GM19035 (cell line): ENCODE data around the gene MFSD12.
"Not testable (repeated sequence)": the region's sequence is repeated elsewhere in the genome, so short reads cannot be mapped to it uniquely, and the experiment has no call there.

ENCODE experiments used
- ATAC-seq: cut with Tn5 transposase; IDR thresholded peaks from one replicate; pipeline ENCODE4 v1.9.1; 2021; ENCODE audit not compliant: unreplicated experiment

The MFSD12 gene

DNA sequence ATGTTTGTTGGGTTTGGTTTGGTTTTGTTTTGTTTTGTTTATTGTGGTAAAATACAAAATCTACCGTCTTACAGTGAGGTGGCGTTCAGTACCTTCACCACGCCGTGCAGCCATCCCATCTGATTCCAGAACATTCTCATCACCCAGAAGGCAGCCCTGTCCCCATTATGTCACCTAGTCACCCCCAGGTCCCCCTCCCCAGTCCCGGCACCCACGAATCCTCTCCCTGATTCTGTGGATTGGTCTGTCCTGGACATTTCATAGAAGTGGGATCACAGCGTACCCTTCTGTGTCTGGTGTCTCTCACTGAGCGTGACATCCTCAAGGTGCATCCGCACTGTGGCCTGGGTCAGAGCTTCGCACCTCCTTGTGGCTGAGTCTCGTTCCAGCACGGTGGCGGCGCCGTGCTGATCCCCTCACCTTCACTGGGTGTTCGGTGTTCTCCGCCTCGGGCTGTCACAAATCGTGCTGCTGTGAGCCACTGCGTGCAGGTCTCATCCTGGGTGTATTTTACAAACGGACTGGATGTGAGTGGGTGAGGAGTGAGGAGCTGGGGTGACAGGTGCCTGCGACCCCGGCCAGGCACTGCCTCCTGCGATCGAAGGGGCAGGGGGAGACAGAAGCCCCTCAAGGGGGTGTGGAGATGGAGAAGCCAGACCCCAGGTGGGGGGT, 19.0 kb downstream of the MFSD12 start:
- no peak for ATAC-seq

DNA sequence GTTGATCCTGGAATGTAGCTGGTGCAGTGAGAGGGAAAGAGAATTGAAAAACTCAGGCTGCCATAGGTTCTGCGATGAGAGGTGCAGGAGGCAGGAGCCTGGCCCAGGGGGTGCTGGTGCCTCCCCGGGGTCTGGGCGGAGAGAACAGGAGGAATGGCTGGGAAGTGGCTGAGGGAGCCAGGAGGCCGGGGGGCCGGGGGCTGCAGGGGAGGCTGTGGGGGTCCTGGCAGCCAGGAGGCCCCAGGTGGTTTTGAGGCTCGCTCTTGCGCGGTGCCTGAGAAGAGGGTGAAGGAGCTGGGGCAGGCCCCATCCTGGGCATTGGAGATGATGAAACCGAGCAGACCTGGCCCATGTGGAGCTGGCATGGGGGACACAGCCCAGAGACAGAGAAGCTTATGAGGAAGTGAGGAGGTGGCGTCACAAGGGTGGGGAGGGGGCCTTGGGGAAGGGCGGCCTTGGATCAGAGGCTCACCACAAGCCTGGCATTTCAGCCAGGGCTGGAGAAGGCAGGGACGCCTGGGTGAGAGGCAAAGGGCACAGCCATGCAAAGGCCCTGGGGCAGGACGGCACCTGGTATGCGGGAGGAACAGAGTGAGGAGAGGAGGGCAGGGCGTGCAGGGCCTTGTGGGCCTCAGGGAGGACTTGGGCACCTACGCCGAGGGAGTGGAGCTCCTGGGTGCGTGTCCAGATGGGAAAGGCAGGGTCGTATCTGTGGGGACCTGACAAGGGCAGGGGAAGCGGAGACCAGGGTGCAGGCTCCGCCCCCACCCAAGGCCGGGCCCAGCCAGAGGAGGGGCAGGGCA, 19.7 kb downstream of the MFSD12 start:
- ATAC-seq = no peak

DNA sequence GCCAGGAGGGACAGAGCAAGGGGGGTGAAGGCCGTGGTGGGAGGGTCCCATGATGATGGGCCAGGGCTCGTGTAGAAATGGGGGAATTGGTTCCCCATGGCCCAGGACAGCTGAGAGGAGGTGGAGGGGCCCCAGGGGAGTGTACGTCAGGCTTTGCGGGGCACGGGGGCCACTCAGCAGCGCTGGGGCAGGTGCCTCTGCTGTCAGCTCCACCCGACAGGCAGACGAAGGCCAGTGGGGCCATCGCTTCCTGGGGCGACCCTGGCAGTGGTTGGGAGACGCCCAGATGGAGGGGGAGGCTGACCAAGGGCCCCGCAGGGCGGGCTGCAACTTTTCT, 20.3 kb downstream of the MFSD12 start:
- no peak for ATAC-seq

DNA sequence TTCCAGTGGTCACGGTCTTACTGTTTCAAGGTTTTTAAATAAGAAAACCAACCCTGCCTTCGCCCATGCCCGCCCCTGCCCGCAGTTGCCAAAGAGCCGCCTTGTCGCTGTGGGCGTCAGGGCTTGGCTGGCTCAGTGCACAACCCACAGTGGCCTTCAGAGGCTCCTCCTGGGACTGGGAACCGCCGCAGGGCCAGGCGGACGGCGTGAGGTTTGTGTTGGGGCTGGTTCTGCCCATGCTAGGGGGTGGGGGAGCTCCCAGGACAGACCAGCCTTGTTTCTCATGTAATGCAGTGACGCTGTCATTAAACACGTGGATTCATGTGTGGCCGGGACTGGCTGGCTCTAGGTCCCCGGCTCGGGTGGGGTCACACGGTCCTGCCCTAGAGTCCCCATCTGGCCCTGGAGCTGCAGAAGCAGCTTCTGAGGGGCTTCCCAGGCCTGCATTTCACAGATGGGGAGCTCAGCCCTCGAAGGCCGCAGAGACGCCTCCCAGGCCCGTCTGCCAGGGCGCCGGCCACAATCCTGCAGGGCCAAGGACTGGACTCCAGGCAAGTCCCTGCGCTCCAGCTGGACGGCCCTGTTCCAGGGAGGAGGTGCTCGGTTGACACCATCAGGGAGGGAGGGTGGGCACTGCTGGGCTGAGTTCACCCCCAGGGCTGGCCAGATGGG, 20.8 kb downstream of the MFSD12 start:
- no peak for ATAC-seq

DNA sequence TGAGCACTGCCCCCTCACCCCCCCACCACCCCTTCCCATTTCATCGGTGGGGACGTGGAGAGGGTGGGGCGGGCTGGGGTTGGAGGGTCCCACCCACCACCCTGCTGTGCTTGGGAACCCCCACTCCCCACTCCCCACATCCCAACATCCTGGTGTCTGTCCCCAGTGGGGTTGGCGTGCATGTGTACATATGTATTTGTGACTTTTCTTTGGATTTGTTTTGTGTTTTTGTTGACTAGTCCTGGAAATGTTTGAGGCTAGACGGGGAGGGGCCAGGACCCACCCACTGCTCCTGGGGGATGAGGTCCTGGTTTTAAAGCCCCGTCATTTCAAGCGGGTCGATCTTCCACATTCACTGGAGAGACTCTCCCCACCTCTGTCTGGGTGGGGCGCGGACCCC, 21.4 kb downstream of the MFSD12 start:
- no peak for ATAC-seq

DNA sequence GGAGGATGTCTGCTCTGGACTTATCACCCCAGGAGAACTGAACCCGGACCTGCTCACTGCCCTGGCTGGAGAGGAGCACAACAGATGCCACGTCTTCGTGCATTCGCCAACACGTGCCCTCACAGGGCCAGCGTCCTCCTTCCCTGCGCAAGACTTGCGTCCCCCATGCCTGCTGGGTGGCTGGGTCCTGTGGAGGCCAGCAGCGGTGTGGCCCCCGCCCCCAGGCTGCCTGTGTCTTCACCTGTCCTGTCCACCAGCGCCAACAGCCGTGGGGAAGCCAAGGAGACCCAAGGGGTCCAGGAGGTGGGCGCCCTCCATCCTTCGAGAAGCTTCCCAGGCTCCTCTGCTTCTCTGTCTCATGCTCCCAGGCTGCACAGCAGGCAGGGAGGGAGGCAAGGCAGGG, 21.8 kb downstream of the MFSD12 start:
- no peak for ATAC-seq

DNA sequence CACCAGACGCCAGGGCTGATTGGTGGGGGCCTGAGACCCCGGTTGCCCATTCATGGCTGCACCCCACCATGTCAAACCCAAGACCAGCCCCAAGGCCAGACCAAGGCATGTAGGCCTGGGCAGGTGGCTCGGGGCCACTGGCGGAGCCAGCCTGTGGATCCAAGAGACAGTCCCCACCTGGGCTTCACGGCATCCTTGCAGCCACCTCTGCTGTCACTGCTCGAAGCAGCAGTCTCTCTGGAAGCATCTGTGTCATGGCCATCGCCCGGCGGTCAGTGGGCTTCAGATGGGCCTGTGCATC, 22.2 kb downstream of the MFSD12 start:
- ATAC-seq = no peak

DNA sequence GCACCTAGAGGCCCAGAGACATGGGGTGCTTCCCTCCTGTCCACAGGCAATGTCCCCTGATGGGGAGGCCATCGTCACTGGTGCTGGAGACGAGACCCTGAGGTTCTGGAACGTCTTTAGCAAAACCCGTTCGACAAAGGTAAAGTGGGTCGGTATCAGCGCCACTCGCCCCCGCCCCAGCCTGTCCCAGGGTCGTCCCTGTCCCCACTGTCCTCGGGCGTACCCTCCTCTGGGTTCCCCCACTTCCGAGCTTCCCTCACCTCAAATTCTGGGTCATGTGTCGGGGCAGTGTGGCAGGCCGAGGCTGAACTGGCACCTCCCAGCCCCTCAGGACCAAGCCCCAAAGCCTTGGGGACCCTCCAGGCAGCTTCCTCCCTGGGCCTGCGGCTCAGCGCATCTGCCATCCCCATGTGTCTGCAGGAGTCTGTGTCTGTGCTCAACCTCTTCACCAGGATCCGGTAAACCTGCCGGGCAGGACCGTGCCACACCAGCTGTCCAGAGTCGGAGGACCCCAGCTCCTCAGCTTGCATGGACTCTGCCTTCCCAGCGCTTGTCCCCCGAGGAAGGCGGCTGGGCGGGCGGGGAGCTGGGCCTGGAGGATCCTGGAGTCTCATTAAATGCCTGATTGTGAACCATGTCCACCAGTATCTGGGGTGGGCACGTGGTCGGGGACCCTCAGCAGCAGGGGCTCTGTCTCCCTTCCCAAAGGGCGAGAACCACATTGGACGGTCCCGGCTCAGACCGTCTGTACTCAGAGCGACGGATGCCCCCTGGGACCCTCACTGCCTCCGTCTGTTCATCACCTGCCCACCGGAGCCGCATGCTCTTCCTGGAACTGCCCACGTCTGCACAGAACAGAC, 22.8 kb downstream of the MFSD12 start:
- no peak for ATAC-seq

DNA sequence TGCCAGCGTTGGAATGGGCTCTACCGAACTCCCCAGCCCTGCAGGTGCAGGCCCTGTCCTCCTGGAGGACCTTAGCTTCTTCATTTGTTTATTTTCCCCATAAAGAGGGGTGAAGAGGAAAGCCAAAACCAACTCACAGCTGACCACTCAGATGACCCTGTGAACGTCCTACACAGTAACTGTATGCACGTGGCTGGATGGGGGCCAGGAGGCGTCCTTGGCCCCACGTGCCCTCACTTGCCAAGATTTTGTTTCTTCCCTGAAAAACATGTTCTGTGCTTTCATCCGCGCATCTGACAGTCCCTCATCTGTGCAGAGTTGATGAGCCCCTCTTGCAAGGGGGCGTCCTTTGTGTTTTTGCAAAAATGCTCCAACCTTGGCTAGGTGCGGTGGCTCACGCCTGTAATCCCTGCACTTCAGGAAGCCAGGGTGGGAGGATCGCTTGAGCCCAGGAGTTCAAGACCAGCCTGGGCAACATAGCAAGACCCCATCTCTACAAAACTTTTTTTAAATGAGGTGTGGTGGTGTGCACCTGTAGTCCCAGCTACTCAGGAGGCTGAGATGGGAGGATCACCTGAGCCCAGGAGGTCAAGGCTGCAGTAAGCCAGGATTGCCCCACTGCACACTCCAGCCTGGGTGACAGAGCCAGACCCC, 23.7 kb downstream of the MFSD12 start:
- ATAC-seq = no peak

DNA sequence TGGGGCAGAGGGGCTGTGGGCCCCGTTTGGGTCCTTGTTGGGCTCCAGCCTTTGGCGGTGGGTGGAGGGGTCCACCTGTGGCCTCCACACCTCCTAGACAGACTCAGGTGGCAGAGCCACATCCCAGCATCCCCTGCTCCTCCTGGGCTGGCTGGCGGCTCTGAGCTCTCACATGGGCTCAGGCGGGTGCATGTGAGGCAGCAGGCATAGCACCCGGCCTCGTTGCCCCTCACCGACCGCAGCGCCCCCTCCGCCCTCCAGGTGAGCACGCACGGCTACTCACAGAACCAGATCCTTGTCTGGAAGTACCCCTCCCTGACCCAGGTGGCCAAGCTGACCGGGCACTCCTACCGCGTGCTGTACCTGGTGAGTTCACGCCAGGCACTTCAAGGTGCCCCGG, 24.4 kb downstream of the MFSD12 start:
- ATAC-seq = no peak

DNA sequence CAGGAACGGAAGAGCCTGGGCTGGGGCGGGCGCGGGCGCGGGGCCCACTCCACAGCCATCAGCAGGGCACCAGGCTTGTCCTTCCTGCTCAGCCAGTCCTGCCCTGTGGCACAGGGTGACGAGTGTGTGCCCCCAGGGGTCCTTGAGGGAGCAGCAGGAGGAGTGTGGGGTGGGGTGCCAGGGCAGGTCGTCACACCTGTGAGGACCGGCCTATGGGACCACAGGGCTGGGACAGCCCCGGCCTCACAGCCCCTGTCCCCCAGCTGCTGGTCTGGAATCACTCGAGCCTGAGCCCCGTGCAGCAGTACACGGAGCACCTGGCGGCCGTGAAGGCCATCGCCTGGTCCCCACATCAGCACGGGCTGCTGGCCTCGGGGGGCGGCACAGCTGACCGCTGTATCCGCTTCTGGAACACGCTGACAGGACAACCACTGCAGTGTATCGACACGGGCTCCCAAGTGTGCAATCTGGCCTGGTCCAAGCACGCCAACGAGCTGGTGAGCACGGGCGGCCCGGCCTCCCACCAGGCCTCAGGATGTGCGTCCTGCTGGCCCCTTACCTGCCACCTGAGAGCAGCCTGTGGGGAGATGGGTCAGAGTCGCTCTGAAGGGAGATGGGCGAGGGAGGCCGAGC, 25.1 kb downstream of the MFSD12 start:
- ATAC-seq = no peak

DNA sequence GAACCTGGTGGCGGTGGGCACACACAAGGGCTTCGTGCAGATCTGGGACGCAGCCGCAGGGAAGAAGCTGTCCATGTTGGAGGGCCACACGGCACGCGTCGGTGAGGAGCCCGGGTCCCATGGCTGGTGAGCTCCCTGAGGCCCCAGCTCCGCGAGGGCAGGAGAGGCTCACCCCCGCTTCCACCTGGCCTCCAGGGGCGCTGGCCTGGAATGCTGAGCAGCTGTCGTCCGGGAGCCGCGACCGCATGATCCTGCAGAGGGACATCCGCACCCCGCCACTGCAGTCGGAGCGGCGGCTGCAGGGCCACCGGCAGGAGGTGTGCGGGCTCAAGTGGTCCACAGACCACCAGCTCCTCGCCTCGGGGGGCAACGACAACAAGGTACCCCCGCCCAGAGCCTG, 25.7 kb downstream of the MFSD12 start:
- no peak for ATAC-seq

DNA sequence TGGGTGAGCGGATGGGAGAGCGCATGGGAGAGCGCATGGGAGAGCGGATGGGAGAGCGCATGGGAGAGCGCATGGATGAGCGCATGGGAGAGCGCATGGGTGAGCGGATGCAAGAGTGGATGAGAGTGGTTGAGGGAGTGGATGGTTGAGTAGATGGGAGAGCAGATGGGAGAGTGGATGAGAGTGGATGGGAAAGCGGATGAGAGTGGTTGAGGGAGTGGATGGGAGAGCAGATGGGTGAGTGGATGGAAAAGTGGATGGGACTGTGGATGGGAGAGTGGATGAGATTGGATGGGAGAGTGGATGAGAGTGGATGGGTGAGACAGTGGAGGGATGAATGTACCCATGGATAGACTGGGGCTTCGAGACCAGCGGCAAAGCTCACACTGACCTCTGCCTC, 27.0 kb downstream of the MFSD12 start:
- ATAC-seq = no peak

DNA sequence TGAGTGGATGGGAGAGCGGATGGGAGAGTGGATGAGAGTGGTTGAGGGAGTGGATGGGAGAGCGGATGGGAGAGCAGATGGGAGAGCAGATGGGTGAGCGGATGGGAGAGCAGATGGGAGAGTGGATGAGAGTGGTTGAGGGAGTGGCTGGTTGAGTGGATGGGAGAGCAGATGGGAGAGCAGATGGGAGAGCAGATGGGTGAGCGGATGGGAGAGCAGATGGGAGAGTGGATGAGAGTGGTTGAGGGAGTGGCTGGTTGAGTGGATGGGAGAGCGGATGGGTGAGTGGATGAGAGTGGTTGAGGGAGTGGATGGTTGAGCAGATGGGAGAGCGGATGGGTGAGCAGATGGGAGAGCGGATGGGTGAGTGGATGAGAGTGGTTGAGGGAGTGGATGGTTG, 28.1 kb downstream of the MFSD12 start:
- not testable (repeated sequence) for ATAC-seq

DNA sequence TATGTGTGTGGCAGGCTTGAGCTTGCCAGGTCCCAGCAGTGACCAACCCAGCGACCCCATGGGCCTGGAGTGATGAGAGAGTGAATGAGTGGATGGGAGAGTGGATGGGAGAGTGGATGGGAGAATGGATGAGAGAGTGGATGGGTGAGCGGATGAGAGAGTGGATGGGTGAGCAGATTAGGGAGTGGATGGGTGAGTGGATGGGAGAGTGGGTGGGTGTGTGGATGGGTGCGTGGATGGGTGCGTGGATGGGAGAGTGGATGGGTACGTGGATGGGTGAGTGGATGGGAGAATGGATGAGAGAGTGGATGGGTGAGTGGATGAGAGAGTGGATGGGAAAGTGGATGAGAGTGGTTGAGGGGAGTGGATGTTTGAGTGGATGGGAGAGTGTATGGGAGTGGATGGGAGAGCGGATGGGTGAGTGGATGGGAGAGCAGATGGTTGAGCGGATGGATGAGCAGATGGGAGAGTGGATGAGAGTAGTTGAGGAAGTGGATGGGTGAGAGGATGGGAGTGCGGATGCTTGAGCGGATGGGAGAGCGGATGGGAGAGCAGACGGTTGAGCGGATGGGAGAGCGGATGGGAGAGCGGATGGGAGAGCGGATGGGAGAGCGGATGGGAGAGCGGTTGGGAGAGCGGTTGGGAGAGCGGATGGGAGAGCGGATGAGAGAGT, 28.7 kb downstream of the MFSD12 start:
- ATAC-seq = no peak

DNA sequence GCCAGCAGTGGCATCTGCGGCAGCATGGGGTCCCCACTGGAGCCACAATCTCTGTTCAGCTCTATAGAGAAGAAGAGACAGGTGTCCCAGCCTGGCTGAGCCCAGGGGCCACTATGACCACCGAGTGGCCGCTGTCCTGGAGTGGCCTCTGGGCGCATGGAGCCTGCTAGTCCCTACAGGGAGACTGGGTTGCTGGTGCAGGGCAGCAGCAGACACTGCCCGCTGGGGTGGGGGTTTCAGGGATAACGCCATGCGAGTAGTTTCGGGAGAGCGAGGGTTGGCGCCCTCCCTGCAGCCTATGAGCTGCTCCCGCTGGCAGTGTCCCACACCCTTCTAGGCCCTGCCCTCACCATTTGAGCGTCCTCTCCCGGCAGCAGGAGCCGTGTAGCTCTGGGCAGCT, 29.3 kb downstream of the MFSD12 start:
- no peak for ATAC-seq

DNA sequence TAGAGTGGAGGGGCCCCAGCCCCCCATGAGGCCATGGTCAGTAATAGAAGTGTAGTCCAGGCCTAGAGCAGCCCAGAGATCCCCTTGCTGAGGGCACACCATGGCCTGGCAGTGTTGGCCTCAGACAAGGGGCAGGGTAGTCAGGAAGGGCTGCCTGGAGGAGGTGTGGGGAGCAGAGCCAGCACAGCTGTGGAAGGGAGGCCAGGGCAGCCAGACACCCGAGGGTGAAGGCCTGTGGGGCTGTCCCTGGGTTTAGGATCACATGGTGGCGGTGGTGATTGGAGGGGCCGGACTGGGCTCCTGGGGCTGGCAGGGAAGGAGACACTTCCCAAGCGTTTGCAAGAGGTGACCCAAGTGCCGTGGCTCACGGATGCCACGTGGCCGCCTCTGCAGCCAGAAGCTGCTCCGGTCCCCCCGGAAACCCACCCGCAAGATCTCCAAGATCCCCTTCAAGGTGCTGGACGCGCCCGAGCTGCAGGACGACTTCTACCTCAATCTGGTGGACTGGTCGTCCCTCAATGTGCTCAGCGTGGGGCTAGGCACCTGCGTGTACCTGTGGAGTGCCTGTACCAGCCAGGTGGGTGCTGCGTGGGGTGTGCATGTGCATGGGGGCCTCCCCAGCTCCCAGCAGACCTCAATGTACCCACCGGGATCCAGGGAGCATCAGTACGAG, 30.0 kb downstream of the MFSD12 start:
- no peak for ATAC-seq

DNA sequence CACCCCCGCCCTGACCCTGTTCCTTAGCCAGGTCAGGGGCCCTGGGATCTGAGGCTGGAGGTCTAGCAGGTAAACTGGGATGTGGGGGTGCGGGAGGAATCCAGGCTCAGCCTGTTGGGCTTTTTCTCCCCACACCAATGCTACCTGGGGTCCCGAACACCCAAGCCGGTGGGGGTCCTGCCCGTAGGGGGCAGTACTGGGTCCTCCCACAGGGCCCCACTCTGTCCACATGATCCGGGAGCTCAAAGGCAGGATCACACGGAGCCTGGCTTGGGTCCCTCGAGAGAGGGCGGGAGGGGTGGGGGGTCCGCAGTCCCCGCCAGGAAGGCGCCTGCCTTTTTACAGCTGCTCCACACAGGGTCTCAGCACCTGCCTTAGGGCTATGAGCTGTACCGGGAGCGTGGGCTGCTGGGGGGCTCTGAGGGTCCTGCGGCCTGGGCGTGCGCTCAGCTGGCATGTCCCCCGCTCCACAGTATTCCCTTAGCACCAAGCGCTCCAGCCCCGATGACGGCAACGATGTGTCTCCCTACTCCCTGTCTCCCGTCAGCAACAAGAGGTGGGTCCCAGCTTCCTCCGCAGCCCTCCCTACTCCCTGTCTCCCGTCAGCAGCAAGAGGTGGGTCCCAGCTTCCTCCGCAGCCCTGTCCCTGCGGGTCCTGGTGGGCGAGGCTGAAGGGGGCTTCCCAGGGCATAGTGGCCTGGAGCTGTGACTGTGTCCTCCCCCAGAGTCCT, 30.7 kb downstream of the MFSD12 start:
- no peak for ATAC-seq
